Endothelial cell of umbilical vein (primary cell): Measurements from ENCODE around the gene MOK.

Experiments used
- EZH2 ChIP-seq: IDR thresholded peaks from 2 replicates; pipeline ENCODE4 v1.6.1; 2012; ENCODE audit warnings: borderline replicate concordance, low read depth, mild to moderate bottlenecking, moderate library complexity, low read length, inconsistent platforms; ENCODE audit not compliant: severe bottlenecking
- GATA2 ChIP-seq: IDR thresholded peaks from 2 replicates; pipeline ENCODE4 v1.7.0; 2011; ENCODE audit warnings: low read depth, mild to moderate bottlenecking, moderate library complexity, mixed read lengths, low read length; ENCODE audit not compliant: insufficient read length, insufficient read depth
- JUN ChIP-seq: IDR thresholded peaks from 2 replicates; pipeline ENCODE4 v1.6.1; 2011; ENCODE audit warnings: borderline replicate concordance, low read depth; ENCODE audit not compliant: insufficient read length, insufficient read depth
- MYC ChIP-seq: IDR thresholded peaks from one replicate; pipeline ENCODE4 v1.6.1; 2011; ENCODE audit warnings: mild to moderate bottlenecking, low read depth, low read length
- POLR2A ChIP-seq: IDR thresholded peaks from 2 replicates; pipeline ENCODE4 v1.6.1; 2012; ENCODE audit warnings: low read depth, mild to moderate bottlenecking, control low read depth, low read length
- POLR2AphosphoS5 ChIP-seq: IDR thresholded peaks from 2 replicates; pipeline ENCODE4 v1.6.1; 2012; ENCODE audit warnings: low read depth, mild to moderate bottlenecking, control low read depth, low read length, moderate library complexity; ENCODE audit not compliant: insufficient read depth
- TF ChIP-seq, protein P1 (sequence below), 2 donors: IDR thresholded peaks; 1 replicate in 1 of 2; 2 replicates in 1 of 2; pipeline ENCODE4 v1.5.1; 2011; ENCODE audit warnings: low read length in 2 of 2, mild to moderate bottlenecking in 2 of 2, moderate library complexity in 2 of 2, control low read depth in 1 of 2, inconsistent platforms in 1 of 2, low read depth in 1 of 2; ENCODE audit not compliant: insufficient read depth in 1 of 2; ENCODE audit errors: extremely low read depth in 1 of 2
- TF ChIP-seq, protein P2 (sequence below): IDR thresholded peaks from 2 replicates; pipeline ENCODE4 v1.6.1; 2011; ENCODE audit not compliant: insufficient read depth, insufficient read length

DNA sequence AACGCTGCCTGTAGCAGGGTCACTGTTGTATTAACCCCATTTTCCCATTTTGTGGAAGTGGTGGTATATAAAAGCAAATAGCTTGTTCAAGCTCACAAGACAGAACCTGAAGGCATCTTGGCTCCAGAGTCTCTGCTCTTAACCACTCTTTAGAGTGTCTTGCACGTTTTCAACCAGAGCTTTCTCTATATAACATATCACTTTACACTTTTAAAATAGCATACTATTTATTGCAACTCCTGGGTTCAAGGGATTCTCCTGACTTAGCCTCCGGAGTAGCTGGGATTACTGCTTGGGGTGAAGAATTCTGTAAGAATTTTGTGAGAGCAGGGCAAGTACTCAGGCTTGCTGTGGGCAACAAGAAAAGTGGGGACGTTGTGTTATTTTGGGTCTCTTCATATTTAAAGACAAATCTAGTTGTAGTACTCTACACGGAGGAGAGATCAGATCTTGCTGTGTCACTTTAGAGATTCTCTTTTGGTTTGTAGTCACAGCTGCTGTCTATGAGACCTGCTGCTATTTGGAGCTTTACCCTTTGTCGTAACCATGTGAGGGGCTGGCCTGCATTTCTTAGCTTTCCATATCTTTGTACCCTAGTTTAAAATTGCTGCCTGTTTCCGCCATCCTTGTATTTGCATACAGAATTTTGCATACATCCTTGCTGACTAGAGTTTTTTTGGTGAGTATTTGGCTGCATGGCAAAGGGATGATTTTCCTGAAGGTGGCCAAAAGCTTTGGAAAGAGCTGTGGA lies 124.5 kb downstream of the MOK start:
- TF ChIP-seq, protein P1, sequence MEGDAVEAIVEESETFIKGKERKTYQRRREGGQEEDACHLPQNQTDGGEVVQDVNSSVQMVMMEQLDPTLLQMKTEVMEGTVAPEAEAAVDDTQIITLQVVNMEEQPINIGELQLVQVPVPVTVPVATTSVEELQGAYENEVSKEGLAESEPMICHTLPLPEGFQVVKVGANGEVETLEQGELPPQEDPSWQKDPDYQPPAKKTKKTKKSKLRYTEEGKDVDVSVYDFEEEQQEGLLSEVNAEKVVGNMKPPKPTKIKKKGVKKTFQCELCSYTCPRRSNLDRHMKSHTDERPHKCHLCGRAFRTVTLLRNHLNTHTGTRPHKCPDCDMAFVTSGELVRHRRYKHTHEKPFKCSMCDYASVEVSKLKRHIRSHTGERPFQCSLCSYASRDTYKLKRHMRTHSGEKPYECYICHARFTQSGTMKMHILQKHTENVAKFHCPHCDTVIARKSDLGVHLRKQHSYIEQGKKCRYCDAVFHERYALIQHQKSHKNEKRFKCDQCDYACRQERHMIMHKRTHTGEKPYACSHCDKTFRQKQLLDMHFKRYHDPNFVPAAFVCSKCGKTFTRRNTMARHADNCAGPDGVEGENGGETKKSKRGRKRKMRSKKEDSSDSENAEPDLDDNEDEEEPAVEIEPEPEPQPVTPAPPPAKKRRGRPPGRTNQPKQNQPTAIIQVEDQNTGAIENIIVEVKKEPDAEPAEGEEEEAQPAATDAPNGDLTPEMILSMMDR (IDR thresholded peaks at IDR 0.05; ENCODE audit: extremely low read depth in 1 of 2, insufficient read depth in 1 of 2, low read depth in 1 of 2, low read length in 2 of 2): no peak
- TF ChIP-seq POLR2AphosphoS5 (no peak), JUN (no peak), POLR2A (no peak), MYC (no peak), GATA2 (no peak), EZH2 (no peak)
- TF ChIP-seq, protein P2, sequence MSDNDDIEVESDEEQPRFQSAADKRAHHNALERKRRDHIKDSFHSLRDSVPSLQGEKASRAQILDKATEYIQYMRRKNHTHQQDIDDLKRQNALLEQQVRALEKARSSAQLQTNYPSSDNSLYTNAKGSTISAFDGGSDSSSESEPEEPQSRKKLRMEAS: no peak
